H1 (cell line): ENCODE measurements around the gene PIP4K2C. TPM values are rescaled to one million over a fixed set of nuclear protein-coding genes. Genes with fewer than 3 reads are reported as not detected.

Source experiments
- CTCF ChIA-PET: fragments of 300-600 bp; sonication (Branson Sonifier 250); formaldehyde crosslinking; loops from one replicate; lab custom pipeline; 2021; ENCODE audit not compliant: partially characterized antibody; lab: Charles Lee
- POLR2A ChIA-PET: fragments of 300-600 bp; sonication (Branson Sonifier 250); formaldehyde crosslinking; loops from one replicate; lab custom pipeline; 2021; ENCODE audit warnings: inconsistent platforms; ENCODE audit not compliant: partially characterized antibody; lab: Charles Lee
- DNase-seq, 2 experiments: peaks; one replicate each; pipeline versions ENCODE4 v3.0.0 to v3.0.0-alpha.2; 2010 to 2022; ENCODE audit warnings: low spot score in 2 of 2, low read depth in 1 of 2, mixed read lengths in 1 of 2
- FAIRE-seq: peaks from 2 replicates; lab custom pipeline; 2011; peaks lifted over from hg19 to GRCh38; lab: Jason Lieb, UNC
- H2AFZ ChIP-seq: 2 replicates; pipeline ENCODE4 v1.8.1; 2012; ENCODE audit warnings: low read length, inconsistent platforms
- H2AK5ac ChIP-seq: 2 replicates; pipeline ENCODE4 v1.6.1; 2013; ENCODE audit warnings: low read depth, low read length
- H2BK120ac ChIP-seq: replicated peaks from 2 replicates; pipeline ENCODE3; 2013; ENCODE audit warnings: low read depth, low read length, inconsistent platforms
- H2BK12ac ChIP-seq: 2 replicates; pipeline ENCODE4 v1.6.1; 2013; ENCODE audit warnings: low read depth, low read length
- H2BK15ac ChIP-seq: 2 replicates; pipeline ENCODE4 v1.6.1; 2013; ENCODE audit warnings: low read length
- H2BK20ac ChIP-seq: 2 replicates; pipeline ENCODE4 v1.6.1; 2013; ENCODE audit warnings: low read length
- H2BK5ac ChIP-seq: 2 replicates; pipeline ENCODE4 v1.6.1; 2013; ENCODE audit warnings: low read depth, low read length
- H3K14ac ChIP-seq: 2 replicates; pipeline ENCODE4 v1.6.1; 2013; ENCODE audit warnings: inconsistent platforms; ENCODE audit not compliant: insufficient read length
- H3K18ac ChIP-seq: 2 replicates; pipeline ENCODE4 v1.6.1; 2013; ENCODE audit warnings: low read length; ENCODE audit errors: extremely low read depth
- H3K23ac ChIP-seq: 2 replicates; pipeline ENCODE4 v1.6.1; 2013; ENCODE audit warnings: inconsistent platforms; ENCODE audit not compliant: insufficient read length
- H3K23me2 ChIP-seq: 2 replicates; pipeline ENCODE4 v1.6.1; 2013; ENCODE audit warnings: low read depth, low read length
- H3K27ac ChIP-seq: 2 replicates; pipeline ENCODE4 v1.6.1; 2011; ENCODE audit warnings: low read depth, low read length, inconsistent platforms
- H3K27me3 ChIP-seq, 4 experiments: replicated peaks in 1 of 4; 1 replicate in 1 of 4; 2 replicates in 3 of 4; pipeline versions ENCODE4 v1.6.1 to v1.8.1; 2011 to 2013; ENCODE audit warnings: low read length in 3 of 4, mild to moderate bottlenecking in 3 of 4, inconsistent platforms in 2 of 4, mixed read lengths in 2 of 4, moderate library complexity in 1 of 4; ENCODE audit not compliant: control insufficient read depth in 3 of 4, insufficient read depth in 3 of 4; ENCODE audit errors: extremely low read depth in 1 of 4
- H3K36me3 ChIP-seq, 4 experiments: 2 replicates each; pipeline versions ENCODE4 v1.6.1 to v1.8.1; 2011 to 2013; ENCODE audit warnings: mild to moderate bottlenecking in 4 of 4, low read length in 3 of 4, moderate library complexity in 2 of 4, control low read depth in 1 of 4, inconsistent platforms in 1 of 4; ENCODE audit not compliant: insufficient read depth in 4 of 4, control insufficient read depth in 2 of 4
- H3K4ac ChIP-seq: replicated peaks from 2 replicates; pipeline ENCODE3; 2013; ENCODE audit warnings: low read length, low read depth, mixed read lengths, inconsistent platforms; ENCODE audit not compliant: insufficient read length
- H3K4me1 ChIP-seq, 4 experiments: replicated peaks in 1 of 4; 1 replicate in 1 of 4; 2 replicates in 3 of 4; pipeline versions ENCODE4 v1.6.1 to v1.8.1; 2011 to 2013; ENCODE audit warnings: low read length in 3 of 4, inconsistent platforms in 2 of 4, mixed read lengths in 1 of 4; ENCODE audit not compliant: insufficient read depth in 4 of 4, control insufficient read depth in 3 of 4
- H3K4me2 ChIP-seq, 2 experiments: 2 replicates each; pipeline versions ENCODE4 v1.6.1 to v1.8.1; 2011 to 2013; ENCODE audit warnings: low read depth in 2 of 2, low read length in 2 of 2, control low read depth in 1 of 2, inconsistent platforms in 1 of 2, mild to moderate bottlenecking in 1 of 2; ENCODE audit not compliant: insufficient read depth in 1 of 2
- H3K4me3 ChIP-seq, 4 experiments: fragments of 200-600, 300-600 bp in 1 of 4; sonication (generic), shearing (Covaris generic), sonication (Bioruptor Twin) in 1 of 4; 2 replicates each; pipeline versions ENCODE4 v1.5.1 to v1.8.1; 2011 to 2016; ENCODE audit warnings: low read length in 4 of 4, low read depth in 3 of 4, control low read depth in 2 of 4, inconsistent platforms in 2 of 4, mild to moderate bottlenecking in 2 of 4, mixed read lengths in 1 of 4, moderate library complexity in 1 of 4; ENCODE audit not compliant: insufficient read depth in 2 of 4; ENCODE audit errors: extremely low read depth in 1 of 4
- H3K56ac ChIP-seq: replicated peaks from 2 replicates; pipeline ENCODE3; 2013; ENCODE audit warnings: low read depth, mild to moderate bottlenecking, mixed read lengths, low read length, inconsistent platforms; ENCODE audit not compliant: insufficient read length
- H3K79me1 ChIP-seq: 2 replicates; pipeline ENCODE4 v1.6.1; 2013; ENCODE audit warnings: low read depth, low read length, control low read depth
- H3K79me2 ChIP-seq, 2 experiments: 2 replicates each; pipeline versions ENCODE4 v1.6.1 to v1.8.1; 2012 to 2013; ENCODE audit warnings: low read length in 2 of 2, mild to moderate bottlenecking in 2 of 2, inconsistent platforms in 1 of 2; ENCODE audit not compliant: insufficient read depth in 2 of 2, control insufficient read depth in 1 of 2
- H3K9ac ChIP-seq, 4 experiments: replicated peaks in 1 of 4; 1 replicate in 1 of 4; 2 replicates in 3 of 4; pipeline versions ENCODE4 v1.6.1 to v1.8.1; 2011 to 2013; ENCODE audit warnings: low read depth in 3 of 4, low read length in 3 of 4, control low read depth in 2 of 4, mild to moderate bottlenecking in 2 of 4, moderate library complexity in 2 of 4, inconsistent platforms in 1 of 4; ENCODE audit errors: extremely low read depth in 1 of 4
- H3K9me3 ChIP-seq, 2 experiments: 2 replicates each; pipeline versions ENCODE4 v1.6.1 to v1.8.1; 2012 to 2013; ENCODE audit warnings: mild to moderate bottlenecking in 2 of 2, moderate library complexity in 2 of 2, control low read depth in 1 of 2, inconsistent platforms in 1 of 2, low read depth in 1 of 2, low read length in 1 of 2, mixed read lengths in 1 of 2; ENCODE audit not compliant: insufficient read depth in 2 of 2
- H4K20me1 ChIP-seq, 2 experiments: replicated peaks in 1 of 2; 2 replicates each; pipeline versions ENCODE3 to v1.8.1; 2011 to 2013; ENCODE audit warnings: inconsistent platforms in 2 of 2, low read length in 2 of 2, mild to moderate bottlenecking in 1 of 2; ENCODE audit not compliant: insufficient read depth in 2 of 2, control insufficient read depth in 1 of 2
- H4K5ac ChIP-seq: 2 replicates; pipeline ENCODE4 v1.6.1; 2013; ENCODE audit warnings: low read length, low read depth, mixed read lengths, inconsistent platforms; ENCODE audit not compliant: insufficient read length
- H4K8ac ChIP-seq: 2 replicates; pipeline ENCODE4 v1.8.0; 2013; ENCODE audit warnings: mild to moderate bottlenecking, moderate library complexity, low read length, inconsistent platforms; ENCODE audit not compliant: insufficient read depth; ENCODE audit errors: extremely low read depth
- H4K91ac ChIP-seq: replicated peaks from 2 replicates; pipeline ENCODE3; 2013; ENCODE audit warnings: low read length, mixed read lengths, inconsistent platforms; ENCODE audit not compliant: insufficient read length
- BCL11A ChIP-seq, 2 experiments: IDR thresholded peaks; one replicate each; pipeline ENCODE4 v1.6.1; 2011; ENCODE audit warnings: low read depth in 2 of 2, low read length in 2 of 2, mild to moderate bottlenecking in 2 of 2
- CTBP2 ChIP-seq: IDR thresholded peaks from 2 replicates; pipeline ENCODE4 v1.7.0; 2011; ENCODE audit warnings: borderline replicate concordance, mild to moderate bottlenecking, moderate library complexity, mixed read lengths, low read length; ENCODE audit not compliant: insufficient read depth, insufficient read length
- JUN ChIP-seq: IDR thresholded peaks from 2 replicates; pipeline ENCODE4 v1.6.1; 2011; ENCODE audit warnings: low read depth, mild to moderate bottlenecking, improper control_type of control experiment, low read length
- KDM4A ChIP-seq: IDR thresholded peaks from one replicate; pipeline ENCODE4 v1.7.1; 2012; ENCODE audit warnings: low read depth, mild to moderate bottlenecking, moderate library complexity, low read length, inconsistent platforms; ENCODE audit not compliant: severe bottlenecking
- RAD21 ChIP-seq, 2 experiments: IDR thresholded peaks in 1 of 2; conservative IDR thresholded peaks in 1 of 2; 2 replicates each; pipeline ENCODE4 v1.6.1; 2011; ENCODE audit warnings: low read depth in 2 of 2, low read length in 2 of 2, improper control_type of control experiment in 1 of 2, inconsistent platforms in 1 of 2, mild to moderate bottlenecking in 1 of 2, moderate library complexity in 1 of 2
- RXRA ChIP-seq: IDR thresholded peaks from 2 replicates; pipeline ENCODE4 v1.6.1; 2011; ENCODE audit warnings: low read depth, mild to moderate bottlenecking, low read length, moderate library complexity; ENCODE audit not compliant: insufficient read depth
- SIX5 ChIP-seq: IDR thresholded peaks from 2 replicates; pipeline ENCODE4 v1.6.1; 2011; ENCODE audit warnings: mild to moderate bottlenecking, low read depth, low read length
- SP4 ChIP-seq: IDR thresholded peaks from 2 replicates; pipeline ENCODE4 v1.6.1; 2012; ENCODE audit warnings: low read length, inconsistent platforms
- WGBS, 2 experiments: shearing (Covaris generic) in 1 of 2; methylation state at CpG; one replicate each; pipeline versions ENCODE4 v1.1.6 to v1.1.7; 2013 to 2015; ENCODE audit warnings: low lambda C conversion rate in 2 of 2, mixed read lengths in 2 of 2, inconsistent platforms in 1 of 2, low coverage in 1 of 2, missing lambda C conversion rate in 1 of 2; ENCODE audit not compliant: insufficient replicate concordance in 2 of 2, insufficient coverage in 1 of 2, insufficient read length in 1 of 2; ENCODE audit errors: extremely low coverage in 1 of 2, missing lambda C conversion rate in 1 of 2; 5-methylcytosine and 5-hydroxymethylcytosine counted together
- polyA plus RNA-seq, 7 experiments: library from polyadenylated mRNA; depleted of rRNA in 3 of 7; stranded (reverse) in 5 of 7; unstranded in 2 of 7; fragments of >200 nt in 5 of 7; fragments of 200-250 nt in 2 of 7; gene quantifications; 1 replicate in 5 of 7; 2 replicates in 1 of 7; 4 replicates in 1 of 7; pipeline versions ENCODE4 v1.2.1 to v1.2.3, GENCODE V29; 2011 to 2013; ENCODE audit warnings: missing spikeins in 2 of 7, mixed read lengths in 2 of 7
- total RNA-seq: library from RNA; stranded (reverse); fragmentation: NEBNext Ultra II Directional; extraction: Animal tissue kit (Norgen Biotek cat#: 25700); gene quantifications from 2 replicates; pipeline ENCODE4 v1.2.1, GENCODE V29; 2021
- TF ChIP-seq, protein P1 (sequence below): IDR thresholded peaks from 2 replicates; pipeline ENCODE4 v1.6.1; 2011; ENCODE audit warnings: low read depth, mild to moderate bottlenecking, low read length; ENCODE audit not compliant: insufficient read depth
- TF ChIP-seq, protein P2 (sequence below): IDR thresholded peaks from 2 replicates; pipeline ENCODE4 v1.6.1; 2012; ENCODE audit warnings: inconsistent platforms

Gene PIP4K2C
- total and polyA plus RNA-seq, 2 of the 8 experiments (the other 6 are each of a cell fraction or from before 2014, with no cell fraction given) = 25.0 to 27.1 TPM

DNA sequence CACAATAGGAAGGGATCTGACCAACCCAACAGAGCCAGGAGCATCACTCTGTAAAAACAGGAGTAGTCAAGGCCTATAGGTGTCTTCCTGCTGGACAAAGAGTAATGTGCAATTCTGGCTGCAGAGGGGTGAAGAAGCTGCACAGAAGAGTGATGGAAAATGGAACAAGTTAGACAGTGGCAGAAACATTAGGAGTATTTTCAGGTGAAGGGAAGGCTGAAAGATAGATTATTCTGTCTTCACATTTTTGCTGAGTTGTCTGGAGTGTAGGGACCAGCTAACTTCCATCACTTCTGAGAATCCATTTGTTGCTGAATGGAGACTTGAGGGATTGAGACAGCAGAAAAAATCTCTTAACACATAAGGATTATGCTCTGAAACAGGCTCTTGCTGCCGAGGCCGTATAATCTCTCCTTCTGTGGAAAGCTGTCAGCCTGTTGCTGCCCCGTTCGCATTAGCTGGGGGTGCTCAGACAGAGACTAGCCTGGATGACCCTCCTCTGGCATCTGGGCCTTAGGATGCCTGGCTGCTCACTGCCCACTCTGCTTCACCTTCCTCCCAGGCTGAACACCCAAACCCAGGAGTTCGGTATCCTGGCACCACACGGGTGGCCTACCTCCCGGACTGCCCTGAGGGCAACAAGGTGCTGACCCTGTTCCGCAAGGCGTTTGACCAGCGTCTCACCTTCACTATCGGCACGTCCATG lies 17.1 kb downstream of the PIP4K2C start:
- H4K20me1 ChIP-seq = no peaks in the 10 kb centered on the region
- H3K27ac ChIP-seq = no peak overlapping the region
- TF ChIP-seq RXRA (no peak), SP4 (no peak), CTBP2 (no peak), RAD21 (IDR thresholded peaks at IDR 0.05 in 1 of 2, conservative IDR thresholded peaks at IDR 0.05 in 1 of 2; ENCODE audit: low read depth in 2 of 2, low read length in 2 of 2) (no peak), SIX5 (no peak), JUN (no peak), KDM4A (no peak), BCL11A (IDR thresholded peaks at IDR 0.05; ENCODE audit: low read depth in 2 of 2, low read length in 2 of 2) (no peak)
- TF ChIP-seq, protein P1, sequence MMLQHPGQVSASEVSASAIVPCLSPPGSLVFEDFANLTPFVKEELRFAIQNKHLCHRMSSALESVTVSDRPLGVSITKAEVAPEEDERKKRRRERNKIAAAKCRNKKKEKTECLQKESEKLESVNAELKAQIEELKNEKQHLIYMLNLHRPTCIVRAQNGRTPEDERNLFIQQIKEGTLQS = no peak
- TF ChIP-seq, protein P2, sequence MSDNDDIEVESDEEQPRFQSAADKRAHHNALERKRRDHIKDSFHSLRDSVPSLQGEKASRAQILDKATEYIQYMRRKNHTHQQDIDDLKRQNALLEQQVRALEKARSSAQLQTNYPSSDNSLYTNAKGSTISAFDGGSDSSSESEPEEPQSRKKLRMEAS = no peak
- no peak overlapping the region for H3K23ac ChIP-seq
- no peak overlapping the region for H4K91ac ChIP-seq
- H2BK120ac ChIP-seq = no peak overlapping the region
- no peak overlapping the region for H3K4ac ChIP-seq
- H2BK20ac ChIP-seq = no peak overlapping the region
- peak overlapping the region; percentile 35; the same call in 1 of the 2 replicates for H2BK12ac ChIP-seq
- H3K4me2 ChIP-seq = peak overlapping the region in 1 of 2 experiments; percentile 97; a peak in 1 of 4 replicates
- no peak overlapping the region for H4K8ac ChIP-seq
- no peak overlapping the region for H3K18ac ChIP-seq
- peaks cover 0 to 5% (median 3%) of the 10 kb centered on the region in 4 experiments; a peak in 3 of 8 replicates for H3K36me3 ChIP-seq
- no peak overlapping the region for H3K4me3 ChIP-seq
- FAIRE-seq (no peak), DNase-seq (no peak)
- H3K4me1 ChIP-seq = peaks cover 7 to 17% (median 12%) of the 10 kb centered on the region in 4 experiments
- H3K79me2 ChIP-seq = peaks cover 0 to 10% of the 10 kb centered on the region in 2 experiments; a peak in 1 of 4 replicates
- no peak overlapping the region for H2AK5ac ChIP-seq
- H3K79me1 ChIP-seq = no peaks in the 10 kb centered on the region; the same call in 1 of the 2 replicates
- no peak overlapping the region for H2AFZ ChIP-seq
- peaks cover 2 to 31% (median 20%) of the 10 kb centered on the region in 4 experiments for H3K27me3 ChIP-seq
- H3K14ac ChIP-seq = no peak overlapping the region
- no peak overlapping the region for H4K5ac ChIP-seq
- no peak overlapping the region for H3K9ac ChIP-seq
- H3K9me3 ChIP-seq = no peaks in the 10 kb centered on the region
- H2BK15ac ChIP-seq = no peak overlapping the region
- 84% methylated on average over 12 of the region's 12 CpGs; no CpG with 5 or more reads in 1 of the 2 experiments for WGBS, 2 experiments
- POLR2A ChIA-PET = interaction anchor here (0.8 to 7.7 kb wide), 14 partner anchors 8 to 147 kb away, joined by 3 to 60 read pairs (median 4); partner anchors contain the start of genes AGAP2 and PIP4K2C
- H3K23me2 ChIP-seq = peaks cover 30% of the 10 kb centered on the region
- CTCF ChIA-PET = interaction anchor here (0.7 to 12.5 kb wide), 14 partner anchors 8 to 348 kb away, joined by 3 to 124 read pairs (median 6); partner anchors contain the start of genes B4GALNT1, OS9 and PIP4K2C
- H3K56ac ChIP-seq = no peak overlapping the region
- no peak overlapping the region for H2BK5ac ChIP-seq
